HG02943 (cell line): ENCODE data around the gene SELENOW.
"Not testable (repeated sequence)": the region's sequence is repeated elsewhere in the genome, so short reads cannot be mapped to it uniquely, and the experiment has no call there.

Source experiments
- ATAC-seq: cut with Tn5 transposase; IDR thresholded peaks from one replicate; pipeline ENCODE4 v1.9.1; 2021; ENCODE audit warnings: mild to moderate bottlenecking, low read depth, moderate library complexity; ENCODE audit not compliant: unreplicated experiment

SELENOW gene

GRCh38 chr19:47778954-47779351 lies 450 bp downstream of the SELENOW start:
- no peak for ATAC-seq

- ATAC-seq: no peak
These were observed 1.2 kb downstream of the SELENOW start for GRCh38 chr19:47779524-47780214.

GRCh38 chr19:47780215-47780551 lies 1.7 kb downstream of the SELENOW start:
- no peak for ATAC-seq

- ATAC-seq: no peak
These were observed 3.2 kb downstream of the SELENOW start for GRCh38 chr19:47781590-47782262.

DNA sequence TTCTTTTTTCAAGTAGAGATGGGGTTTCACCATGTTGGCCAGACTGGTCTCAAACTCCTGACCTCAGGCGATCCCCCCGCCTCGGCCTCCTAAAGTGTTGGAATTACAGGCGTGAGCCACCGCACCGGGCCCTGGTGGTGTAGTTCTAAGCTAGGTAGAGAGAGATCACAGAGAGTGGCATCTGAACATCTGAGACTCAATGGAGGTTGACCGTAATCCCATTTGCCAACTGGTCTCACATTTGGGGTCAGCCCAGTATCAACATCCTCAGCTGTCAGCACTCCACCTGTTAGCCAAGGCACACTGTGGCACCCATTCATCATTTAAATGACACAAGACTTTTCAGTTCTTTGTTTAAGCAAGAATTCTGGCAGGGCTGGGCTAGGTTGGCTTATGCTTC lies 8.1 kb downstream of the SELENOW start:
- ATAC-seq: no peak

GRCh38 chr19:47787307-47787706 lies 8.8 kb downstream of the SELENOW start:
- not testable (repeated sequence) for ATAC-seq

DNA sequence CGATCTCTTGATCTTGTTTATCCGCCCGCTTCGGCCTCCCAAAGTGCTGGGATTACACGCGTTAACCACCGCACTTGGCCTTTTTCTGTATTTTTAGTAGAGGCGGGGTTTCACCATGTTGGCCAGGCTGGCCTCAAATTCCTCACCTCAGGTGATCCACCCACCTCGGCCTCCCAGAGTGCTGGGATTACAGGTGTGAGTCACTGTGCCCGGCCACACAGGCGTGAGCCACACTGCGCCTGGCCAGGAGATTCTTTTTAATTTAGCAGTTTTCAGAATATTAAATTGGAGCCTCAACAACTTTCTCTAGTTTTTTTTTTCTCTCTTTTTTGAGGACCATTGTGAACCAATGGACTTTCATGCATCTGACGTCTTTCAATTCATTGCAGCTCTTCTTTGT lies 11.3 kb downstream of the SELENOW start:
- not testable (repeated sequence) for ATAC-seq

DNA sequence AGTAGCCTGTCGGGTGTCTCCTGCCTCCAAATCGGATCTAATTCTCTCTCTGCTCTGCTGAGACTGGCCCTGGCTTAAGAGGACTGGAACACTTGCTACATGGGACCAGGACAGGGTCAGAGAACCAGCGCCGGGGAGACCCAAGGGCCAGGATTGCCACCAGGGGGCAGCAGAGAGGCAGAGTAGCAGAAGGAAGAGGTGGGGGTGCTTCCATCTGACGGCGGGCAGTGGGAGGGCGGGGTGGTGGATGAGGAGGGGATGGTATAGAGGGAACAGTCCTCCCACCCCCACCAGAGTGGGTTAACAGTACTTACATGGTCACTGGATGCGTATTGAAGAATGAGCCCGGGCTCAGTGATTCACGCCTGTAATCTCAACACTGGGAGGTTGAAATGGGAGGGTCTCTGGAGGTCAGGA lies 11.9 kb downstream of the SELENOW start:
- ATAC-seq: no peak

GRCh38 chr19:47792616-47793015 lies 14.1 kb downstream of the SELENOW start:
- no peak for ATAC-seq

DNA sequence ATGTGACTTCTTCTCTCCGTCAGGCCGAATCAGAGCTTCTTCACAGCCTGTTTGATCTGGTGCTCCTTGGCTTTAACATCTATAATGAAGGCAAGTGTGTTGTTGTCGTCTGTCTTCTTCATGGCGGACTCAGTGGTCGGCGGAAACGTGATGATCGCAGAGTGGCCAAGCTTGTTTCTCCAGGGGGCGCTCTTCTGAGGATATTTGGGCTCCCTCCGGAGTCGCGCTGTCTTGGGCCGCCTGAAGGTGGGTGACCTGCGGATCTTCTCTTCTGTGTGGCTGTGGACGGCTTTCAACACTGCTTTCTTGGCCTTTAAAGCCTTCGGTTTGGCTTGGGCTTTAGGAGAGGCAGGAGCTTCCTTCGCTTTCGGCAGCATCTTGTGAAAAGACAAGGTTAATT lies 16.0 kb downstream of the SELENOW start:
- ATAC-seq: no peak

- no peak for ATAC-seq
These were observed 18.3 kb downstream of the SELENOW start for GRCh38 chr19:47796785-47797184.

DNA sequence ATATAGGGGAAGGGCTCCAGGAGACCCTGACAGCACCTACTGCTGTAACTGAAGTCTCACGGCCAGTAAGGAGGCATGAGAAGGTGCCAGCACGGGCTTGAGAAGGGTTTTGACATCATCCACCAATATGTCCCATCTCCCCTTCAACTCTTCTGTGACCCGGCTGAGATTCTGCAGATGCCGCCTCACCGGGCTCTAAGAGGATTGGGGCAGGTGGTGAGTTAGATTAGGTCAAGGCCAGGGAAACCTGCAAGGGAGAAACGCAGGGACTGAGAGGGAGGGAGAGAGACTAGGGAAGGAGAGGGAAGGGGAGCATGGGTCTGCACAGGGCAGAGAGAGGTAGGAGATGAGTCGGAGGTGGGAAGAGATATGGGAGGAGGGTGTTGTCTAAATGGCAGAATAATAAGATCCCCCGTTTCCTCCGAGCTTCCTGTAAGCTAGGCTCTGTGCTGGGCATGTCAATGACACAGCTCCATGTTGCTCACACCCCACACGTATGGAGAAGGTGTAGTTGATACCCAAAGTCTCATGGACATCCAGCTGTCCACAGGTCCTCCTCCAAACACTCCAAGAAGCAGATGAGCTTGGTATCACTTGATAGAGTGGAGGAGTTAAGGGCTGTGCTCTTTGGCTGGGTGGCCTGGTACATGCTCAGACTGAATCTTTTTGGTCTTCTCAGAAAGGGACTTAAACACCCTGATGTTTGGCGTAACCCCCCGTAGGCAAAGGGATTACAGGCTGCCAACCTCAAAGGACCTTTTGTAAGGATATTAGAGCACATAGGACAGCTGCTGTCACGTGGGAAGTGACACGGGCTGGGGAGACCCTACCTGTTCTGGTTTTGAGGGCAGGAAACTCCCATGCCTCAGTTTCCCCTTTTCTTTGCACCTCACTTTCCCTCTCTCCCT lies 19.7 kb downstream of the SELENOW start:
- no peak for ATAC-seq

GRCh38 chr19:47798904-47799266 lies 20.4 kb downstream of the SELENOW start:
- no peak for ATAC-seq

DNA sequence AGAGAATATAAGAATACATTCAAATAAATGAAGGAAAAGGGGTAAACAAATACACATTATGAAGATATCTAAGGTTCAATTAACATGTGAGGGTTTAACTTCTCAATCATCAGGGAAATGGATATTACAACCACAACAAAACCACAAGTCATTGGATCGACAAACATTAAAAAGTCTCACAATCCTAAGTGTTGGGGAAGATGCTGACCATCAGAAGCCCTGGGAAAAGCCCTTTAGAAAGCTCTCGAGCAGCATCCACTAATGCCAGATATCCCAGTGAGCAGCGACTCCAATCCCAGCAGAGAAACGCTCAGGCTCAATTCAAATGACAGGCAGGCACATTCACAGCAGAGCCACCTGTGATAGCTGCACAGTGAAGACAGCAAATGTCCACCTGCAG lies 22.8 kb downstream of the SELENOW start:
- ATAC-seq: no peak

DNA sequence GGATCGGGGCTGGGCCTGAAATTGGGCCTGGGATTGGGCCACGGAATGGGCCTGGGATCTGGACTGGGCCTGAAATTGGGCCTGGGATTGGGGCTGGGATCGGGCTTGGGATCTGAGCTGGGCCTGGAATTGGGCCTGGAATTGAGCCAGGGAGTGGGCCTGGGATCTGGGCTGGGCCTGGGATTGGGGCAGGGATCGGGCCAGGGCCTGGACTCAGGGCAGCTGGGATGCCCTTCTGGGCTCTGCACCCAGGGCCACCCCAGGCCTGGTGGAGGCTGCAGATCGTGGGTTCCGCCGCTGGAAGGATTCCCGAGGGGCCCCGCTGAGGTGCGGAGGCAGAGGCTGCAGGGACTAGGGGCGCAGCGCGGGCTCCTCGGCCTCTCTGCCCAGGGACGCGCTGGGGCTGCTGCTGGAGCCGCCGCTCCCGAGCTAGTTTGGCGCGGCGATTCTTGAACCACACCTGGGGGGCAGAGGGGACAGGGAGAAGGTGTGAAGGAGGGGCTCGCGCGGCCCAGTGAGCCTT lies 24.1 kb downstream of the SELENOW start:
- no peak for ATAC-seq

DNA sequence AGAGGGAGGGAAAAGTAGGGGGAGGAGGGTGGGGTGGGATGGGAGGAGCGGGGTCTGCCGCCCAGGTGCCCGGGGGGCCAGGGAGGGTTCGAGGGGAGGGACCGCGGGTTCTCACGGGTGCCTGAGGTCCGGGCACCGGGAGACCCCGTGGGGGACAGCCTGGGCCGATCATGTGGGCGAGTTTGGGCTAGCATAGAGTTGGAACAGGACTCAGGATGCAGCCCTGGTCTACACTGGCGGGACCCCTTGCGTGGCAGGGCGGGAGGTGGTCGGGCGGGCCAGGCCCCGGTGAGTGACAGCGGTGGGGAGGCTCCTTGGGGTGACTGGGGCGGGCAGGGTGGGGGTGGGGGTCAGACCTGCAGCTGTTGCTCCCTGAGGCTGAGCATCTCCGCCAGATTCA lies 24.6 kb downstream of the SELENOW start:
- ATAC-seq: not testable (repeated sequence)

GRCh38 chr19:47803671-47804070 lies 25.2 kb downstream of the SELENOW start:
- not testable (repeated sequence) for ATAC-seq

DNA sequence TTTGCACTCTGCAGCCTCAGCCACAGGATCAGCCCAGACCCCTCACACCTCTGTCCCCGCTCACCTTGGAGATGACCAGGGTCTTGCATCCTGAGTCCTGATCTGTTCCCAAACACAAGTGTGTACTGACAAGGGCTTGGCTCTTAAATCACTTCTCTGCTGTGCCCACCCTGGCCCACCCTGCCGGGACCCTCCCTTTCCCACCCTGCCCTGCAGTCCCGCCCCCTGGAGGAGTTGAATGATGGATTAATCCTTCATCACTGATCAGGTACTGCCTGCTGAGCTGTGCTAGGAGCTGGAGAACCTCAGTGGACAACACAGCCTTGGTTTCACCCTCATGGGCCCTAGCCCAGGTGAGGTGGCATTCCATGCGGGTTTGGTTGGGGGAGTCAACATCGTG lies 25.9 kb downstream of the SELENOW start, which contains the start of gene TPRX1:
TPRX1 (minus strand) TSS at position 101 of the 400 bp plus-strand sequence; CDS start at position 89, 12 bp downstream.
- not testable (repeated sequence) for ATAC-seq

DNA sequence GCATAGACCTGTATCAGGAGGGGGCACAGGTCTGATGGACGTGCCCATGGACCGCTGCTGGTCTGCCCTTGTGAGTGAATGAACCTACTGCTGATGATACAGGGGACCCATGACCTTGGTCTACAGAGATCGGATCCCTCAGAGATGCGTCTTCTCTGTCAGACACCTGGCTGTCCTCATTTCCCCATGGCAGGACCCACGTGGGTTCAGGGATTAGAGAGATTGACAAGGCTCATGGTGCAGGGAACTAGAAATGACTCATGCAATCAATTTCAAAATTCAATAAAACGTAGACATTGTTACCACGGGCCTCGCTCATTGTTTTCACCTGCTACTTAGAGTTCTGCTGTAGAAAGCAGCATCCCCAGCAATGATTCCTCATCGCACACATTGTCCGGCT lies 26.8 kb downstream of the SELENOW start:
- no peak for ATAC-seq

GRCh38 chr19:47806435-47806834 lies 27.9 kb downstream of the SELENOW start:
- no peak for ATAC-seq
